SK-N-SH treated with all-trans-retinoic acid at 6 μM for 48 hours (cell line): ENCODE results near the gene SURF6.

ENCODE experiments used
- BACH2 ChIP-seq: fragments of 250-450 bp; sonication (Bioruptor Pico); IDR thresholded peaks from 2 replicates; pipeline ENCODE4 v1.9.0; 2021; ENCODE audit warnings: mild to moderate bottlenecking, borderline replicate concordance
- ESRRG ChIP-seq: fragments of 250-450 bp; sonication (Bioruptor Pico); IDR thresholded peaks from 2 replicates; pipeline ENCODE4 v1.6.1; 2021; ENCODE audit warnings: mild to moderate bottlenecking
- TOX ChIP-seq: fragments of 250-450 bp; sonication (Bioruptor Pico); IDR thresholded peaks from 2 replicates; pipeline ENCODE4 v1.8.0; 2021; ENCODE audit warnings: mild to moderate bottlenecking, moderate library complexity, borderline replicate concordance
- ZFP30 ChIP-seq: fragments of 450-650 bp; formaldehyde crosslinking; IDR thresholded peaks from 2 replicates; pipeline ENCODE4 v1.5.0; 2022; ENCODE audit warnings: mild to moderate bottlenecking, moderate library complexity
- ZNF70 ChIP-seq: fragments of 450-650 bp; formaldehyde crosslinking; IDR thresholded peaks from 2 replicates; pipeline ENCODE4 v1.5.0; 2020; ENCODE audit warnings: mild to moderate bottlenecking, moderate library complexity
- ZNF8 ChIP-seq: fragments of 450-650 bp; formaldehyde crosslinking; IDR thresholded peaks from 2 replicates; pipeline ENCODE4 v1.5.0; 2020; ENCODE audit warnings: mild to moderate bottlenecking, moderate library complexity

DNA sequence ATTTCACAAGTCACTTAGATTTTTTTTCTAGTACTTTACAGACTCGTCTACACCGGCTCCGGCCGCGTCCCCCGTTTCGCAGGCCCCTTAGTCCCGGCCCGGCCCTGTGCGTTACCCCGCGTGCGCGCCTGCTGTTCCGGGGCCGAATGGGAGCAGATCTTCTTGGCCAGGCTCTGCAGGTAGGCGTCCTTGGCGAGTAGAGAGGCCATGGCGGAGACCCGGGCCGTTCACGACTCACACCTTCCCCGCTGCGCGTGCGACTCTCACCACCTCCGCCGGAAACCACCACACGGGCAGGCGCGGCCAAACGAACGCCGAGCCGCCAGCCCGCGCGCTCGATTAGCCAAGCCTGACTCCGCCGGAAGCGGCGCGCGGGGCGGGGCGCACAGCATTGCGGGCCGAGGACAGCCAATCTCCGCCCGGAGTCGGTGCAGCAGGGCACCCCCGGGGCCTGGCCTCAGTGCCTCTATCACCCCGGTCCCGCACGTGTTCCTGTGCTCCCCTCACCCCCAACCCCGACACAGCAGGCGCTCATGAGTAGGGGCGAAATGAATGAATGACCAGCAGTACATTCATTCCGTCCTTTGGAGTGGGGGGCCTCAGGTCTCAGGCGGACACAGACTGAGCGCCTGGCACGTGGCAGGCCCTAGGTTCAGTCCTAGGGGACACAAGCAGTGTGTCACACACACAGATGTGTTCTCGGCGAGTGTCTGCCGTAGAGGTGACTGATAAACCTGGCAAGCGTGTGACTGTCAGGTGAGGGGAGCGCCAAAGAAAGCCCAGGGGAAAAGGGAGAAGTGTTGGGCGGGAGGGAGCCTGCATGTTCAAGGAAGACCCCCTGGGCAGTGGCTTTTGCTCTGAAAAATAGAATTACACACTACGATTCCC is at the start of gene SURF6:
- TF ChIP-seq TOX (CRISPR knock-in tag) (no peak), BACH2 (CRISPR knock-in tag) (no peak), ZFP30 (CRISPR knock-in tag) (no peak), ZNF8 (no peak), ESRRG (no peak), ZNF70 (CRISPR knock-in tag) (no peak)
